GM21717 (cell line): ENCODE results near the gene UBTD1.
"Not testable (repeated sequence)": the region's sequence is repeated elsewhere in the genome, so short reads cannot be mapped to it uniquely, and the experiment has no call there.

ENCODE experiments used
- ATAC-seq: cut with Tn5 transposase; IDR thresholded peaks from one replicate; pipeline ENCODE4 v1.9.1; 2021; ENCODE audit warnings: mild to moderate bottlenecking, moderate library complexity; ENCODE audit not compliant: unreplicated experiment

UBTD1 gene

DNA sequence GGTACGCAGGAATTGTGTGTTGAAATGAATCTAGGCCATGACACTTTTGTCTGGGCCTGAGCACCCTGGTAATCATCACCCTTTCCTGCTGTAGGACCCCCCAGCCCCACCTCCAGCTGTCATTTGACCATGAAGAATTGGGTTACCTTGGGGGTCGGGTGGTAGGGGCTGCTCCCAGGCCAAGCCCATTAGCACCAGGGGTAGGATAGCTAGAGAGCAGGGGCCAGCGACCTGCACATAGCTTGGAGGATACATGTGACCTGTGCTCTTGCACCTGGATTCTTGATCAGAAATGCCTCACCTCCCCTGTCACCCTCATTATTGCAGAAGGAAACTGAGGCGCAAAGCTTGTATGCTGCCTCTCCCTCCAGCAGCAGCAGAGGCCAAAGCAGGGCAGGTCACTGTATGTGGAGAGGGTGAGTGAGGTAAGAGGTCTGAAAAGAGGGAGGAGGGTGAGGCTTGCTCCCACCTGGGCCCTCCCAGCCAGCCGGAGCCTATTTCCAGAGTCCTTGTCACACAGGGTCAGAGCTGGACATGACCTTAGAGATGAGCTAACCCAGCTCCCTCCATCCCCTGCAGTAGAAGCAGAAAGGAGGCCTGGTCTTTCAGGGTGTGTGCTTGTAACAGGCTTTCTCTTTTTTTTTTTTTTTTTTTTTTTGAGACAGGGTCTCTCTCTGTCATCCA, 38.6 kb downstream of the UBTD1 start:
- no peak for ATAC-seq

DNA sequence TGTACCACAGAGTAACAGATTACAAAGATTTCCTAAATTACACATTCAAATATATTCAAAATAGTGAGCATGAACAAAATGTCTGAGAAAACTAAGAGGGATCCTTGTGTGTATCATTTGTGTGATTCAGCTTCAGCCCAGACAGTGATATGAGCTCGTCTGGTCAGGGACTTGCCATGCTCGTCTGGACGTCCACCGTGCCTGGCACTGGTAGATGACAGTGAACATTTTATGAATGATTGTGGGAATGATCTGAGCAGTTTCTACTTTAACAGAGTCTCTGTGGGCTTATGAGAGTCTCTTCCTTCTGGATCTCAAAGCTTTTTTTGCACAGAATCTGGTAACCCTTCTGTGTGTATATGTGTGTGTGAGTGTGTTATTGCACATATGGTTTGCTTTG, 39.7 kb downstream of the UBTD1 start:
- ATAC-seq: no peak

DNA sequence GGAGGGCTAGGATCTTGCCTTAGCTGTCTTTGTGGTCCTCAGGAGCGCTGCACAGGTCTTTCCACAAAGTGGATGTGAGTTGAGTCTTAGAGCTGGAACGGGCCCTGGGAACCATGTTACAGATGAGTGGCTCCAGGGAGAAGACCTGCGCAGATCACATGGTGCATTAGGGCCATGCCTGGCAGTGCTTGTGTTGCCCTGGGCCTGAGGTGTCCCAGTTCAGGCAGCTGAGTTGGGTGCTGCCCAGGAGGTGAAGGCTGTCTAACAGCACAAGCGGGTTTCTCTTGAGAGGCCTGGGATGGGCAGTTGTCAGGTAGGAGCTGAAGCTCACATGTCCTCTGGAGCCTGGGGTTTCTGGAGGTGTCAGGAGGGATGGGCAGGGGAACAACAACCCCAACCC, 40.1 kb downstream of the UBTD1 start:
- ATAC-seq: no peak

DNA sequence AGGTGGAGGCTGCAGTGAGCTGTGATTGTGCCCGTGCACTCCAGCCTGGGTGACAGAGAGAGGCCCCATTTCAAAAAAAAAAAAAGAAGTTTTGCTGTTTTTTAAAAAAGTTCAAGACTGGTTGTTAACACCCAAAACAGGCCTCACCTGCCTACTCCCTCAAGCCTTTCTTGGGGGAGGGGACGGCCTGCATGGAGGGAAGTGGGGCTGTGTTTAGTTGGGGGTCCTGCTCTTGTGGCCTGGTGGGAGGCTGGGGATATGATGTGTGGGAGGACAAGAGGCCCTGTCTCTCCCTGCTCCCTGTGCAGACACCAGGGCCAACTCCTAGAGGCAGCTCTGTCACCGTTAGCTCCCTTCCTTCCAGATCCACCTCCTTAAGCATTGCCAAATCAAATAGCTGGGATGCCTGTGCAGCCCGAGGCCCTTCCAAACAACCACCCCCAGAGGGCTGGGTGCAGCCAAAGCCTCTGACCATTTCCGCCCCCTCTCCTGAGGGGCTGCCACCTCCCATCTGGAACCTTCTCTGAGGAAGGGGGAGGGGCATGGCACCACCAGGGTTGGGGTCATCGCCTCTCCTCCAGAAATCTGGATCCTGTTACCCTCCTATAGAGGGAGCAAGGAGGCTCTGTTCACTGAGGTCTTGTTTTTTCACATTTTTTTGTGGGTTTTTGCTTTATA, 40.9 kb downstream of the UBTD1 start:
- no peak for ATAC-seq

- ATAC-seq: no peak
These were observed 42.2 kb downstream of the UBTD1 start for GRCh38 chr10:97540669-97541500.

DNA sequence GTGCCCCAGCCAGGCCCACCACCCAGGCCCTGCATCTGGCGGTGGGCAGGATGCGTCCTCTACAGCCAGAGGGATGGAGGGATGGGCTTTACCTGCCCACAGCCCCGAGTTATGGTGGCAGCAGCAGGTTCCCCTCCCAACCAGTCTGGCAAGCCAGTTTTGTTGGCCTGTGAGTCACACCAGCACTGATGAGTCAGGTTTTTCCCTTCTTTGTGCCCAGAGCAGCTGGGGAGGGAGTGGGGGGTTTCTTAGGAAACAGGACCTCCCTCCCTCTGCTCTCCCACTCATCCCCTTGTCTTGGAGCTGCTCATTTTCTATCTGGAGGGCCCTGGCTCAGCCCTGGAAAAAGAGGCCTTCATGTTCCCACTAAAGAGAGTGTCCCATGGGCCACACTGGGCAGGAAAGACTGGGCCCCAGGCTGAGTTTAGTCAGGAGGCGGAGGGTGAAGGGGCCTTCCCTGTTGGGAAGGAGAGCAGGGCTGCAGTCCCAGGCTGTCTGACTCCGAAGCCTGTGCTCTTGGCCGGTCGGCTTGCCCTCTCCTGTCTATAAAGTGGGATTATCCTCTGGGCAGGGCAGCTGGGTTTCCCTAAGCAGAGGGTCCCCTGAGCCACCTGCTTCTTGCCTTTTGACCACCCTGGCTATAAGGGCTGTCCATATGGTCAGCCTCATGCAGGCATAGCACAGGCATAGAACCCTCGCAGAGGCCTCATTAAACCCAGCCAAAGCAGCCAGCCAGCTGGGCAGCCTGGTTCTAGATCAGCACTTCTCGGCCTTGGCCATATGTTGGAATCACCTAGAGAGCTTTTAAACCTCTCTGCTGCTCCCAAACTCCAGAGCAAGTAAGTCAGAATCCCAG, 43.7 kb downstream of the UBTD1 start:
- no peak for ATAC-seq

GRCh38 chr10:97543025-97543546, 44.4 kb downstream of the UBTD1 start:
- no peak for ATAC-seq

- ATAC-seq: no peak
These were observed 47.9 kb downstream of the UBTD1 start for GRCh38 chr10:97546456-97547270.

- ATAC-seq: no peak
These were observed 48.5 kb downstream of the UBTD1 start for GRCh38 chr10:97547271-97547600.

DNA sequence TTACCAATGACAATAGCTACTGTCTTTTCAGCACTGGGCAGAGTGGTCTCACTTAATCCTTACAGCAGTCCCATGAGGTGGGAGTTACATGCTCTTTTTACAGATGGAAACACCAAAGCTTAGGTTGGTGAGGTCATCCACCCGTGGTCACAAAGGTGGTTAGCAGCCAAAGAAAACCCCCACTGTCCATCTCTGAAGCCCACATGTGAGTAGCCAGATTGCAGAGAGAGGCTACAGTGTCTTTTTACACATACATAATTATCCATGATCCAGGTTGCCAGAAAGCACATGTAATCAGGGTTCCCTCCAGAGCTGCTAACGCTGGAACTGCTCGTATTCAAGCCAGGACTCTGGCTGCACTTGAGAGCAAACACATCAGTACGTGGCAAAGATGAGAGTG, 49.2 kb downstream of the UBTD1 start:
- no peak for ATAC-seq

DNA sequence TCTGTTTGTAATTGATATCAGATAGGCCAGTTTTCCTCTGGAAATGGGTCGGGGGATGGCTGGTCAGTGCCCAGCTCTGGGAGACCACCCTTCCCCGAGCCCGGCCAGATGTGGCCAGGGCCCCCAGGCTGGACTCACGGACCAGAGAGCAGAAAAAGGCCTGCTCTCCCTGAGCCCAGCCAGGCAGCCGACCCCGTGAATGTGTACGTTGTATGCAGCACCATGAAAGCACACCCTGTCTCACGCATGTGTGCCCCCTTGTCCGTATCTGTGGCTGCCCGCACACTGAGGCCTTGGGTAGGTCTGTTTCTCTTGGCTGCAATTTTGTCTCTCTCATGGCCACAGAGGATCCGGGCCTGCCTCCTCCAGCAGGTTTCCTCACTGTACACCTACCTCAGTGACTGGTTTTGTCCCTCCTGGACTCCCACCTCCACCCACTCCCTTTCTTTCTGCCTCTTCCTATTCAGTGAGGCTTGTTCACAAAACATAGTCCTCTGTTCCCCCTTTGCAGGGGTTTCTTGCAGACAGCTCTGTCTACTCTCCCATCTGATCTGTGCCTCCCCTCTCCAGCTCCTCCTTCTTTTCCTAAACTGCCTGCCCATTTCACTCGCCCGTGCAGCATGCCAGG, 50.2 kb downstream of the UBTD1 start:
- ATAC-seq: no peak

DNA sequence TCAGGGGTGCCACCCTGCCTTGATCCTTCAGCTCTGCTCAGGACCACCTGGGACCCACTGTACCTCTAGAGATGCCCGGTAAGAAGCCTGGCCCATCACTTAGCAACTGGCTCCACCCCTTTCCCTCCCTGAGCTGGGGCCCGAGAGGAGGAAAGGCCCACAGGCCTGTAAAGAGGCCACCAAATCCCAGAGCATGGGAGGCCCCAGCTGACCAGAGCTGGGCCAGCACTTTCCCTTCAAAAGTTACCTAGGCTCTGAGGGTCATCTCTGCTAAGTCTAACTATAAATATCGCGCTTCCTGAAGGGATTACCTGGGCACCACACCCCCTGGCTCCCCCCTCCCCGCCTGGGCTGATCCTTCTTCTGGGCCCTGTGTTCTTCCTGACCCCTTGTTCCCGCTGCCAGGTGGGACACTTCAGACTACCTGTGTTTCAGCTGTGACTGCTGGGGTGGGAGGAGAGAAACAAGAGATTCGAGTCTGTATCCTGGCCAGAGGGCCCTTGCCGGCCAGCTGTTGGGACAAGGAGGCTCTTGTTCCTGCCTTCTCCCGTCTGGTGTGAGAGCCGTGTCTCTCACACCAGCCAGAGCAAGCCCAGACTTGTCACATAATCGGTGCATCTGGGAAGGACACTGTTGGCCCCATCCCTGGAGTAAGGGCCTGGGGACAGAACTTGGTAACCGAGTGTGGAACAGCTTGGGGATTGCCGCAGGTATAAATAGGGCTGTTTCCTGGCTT, 51.0 kb downstream of the UBTD1 start:
- no peak for ATAC-seq

GRCh38 chr10:97550336-97551149, 51.8 kb downstream of the UBTD1 start:
- no peak for ATAC-seq

DNA sequence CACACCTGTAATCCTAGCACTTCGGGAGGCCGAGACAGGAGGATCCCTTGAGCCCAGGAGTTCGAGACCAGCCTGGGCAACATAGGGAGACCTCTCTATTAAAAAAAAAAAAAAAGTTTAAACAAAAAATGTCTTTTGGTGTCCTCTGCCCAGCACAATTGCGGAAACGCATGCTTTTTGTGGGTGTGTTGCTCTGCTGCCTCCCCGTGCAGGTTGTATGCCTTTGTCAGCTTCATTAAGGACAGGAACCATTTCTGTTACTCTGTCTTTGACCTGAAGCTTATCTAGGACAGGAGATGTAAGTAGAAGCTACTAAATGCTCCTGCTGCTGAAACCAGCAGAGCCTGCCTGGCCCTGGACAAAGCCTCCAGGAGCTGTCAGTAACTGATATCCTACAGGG, 52.5 kb downstream of the UBTD1 start:
- ATAC-seq: no peak

GRCh38 chr10:97553575-97554031, 54.9 kb downstream of the UBTD1 start:
- no peak for ATAC-seq

DNA sequence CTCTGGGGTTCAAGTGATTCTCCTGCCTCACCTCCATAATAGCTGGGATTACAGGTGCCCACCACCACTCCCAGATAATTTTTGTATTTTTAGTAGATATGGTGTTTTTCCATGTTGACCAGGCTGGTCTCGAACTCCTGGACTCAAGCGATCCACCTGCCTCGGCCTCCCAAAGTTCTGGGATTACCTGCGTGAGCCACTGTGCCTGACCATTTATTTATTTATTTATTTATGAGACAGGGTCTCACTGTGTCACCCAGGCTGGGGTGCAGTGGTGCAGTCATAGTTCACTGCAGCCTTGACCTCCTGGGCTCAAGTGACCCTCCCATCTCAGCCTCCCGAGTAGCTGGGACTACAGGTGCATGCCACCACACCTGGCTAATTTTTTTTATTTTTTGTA, 55.6 kb downstream of the UBTD1 start:
- ATAC-seq: not testable (repeated sequence)

DNA sequence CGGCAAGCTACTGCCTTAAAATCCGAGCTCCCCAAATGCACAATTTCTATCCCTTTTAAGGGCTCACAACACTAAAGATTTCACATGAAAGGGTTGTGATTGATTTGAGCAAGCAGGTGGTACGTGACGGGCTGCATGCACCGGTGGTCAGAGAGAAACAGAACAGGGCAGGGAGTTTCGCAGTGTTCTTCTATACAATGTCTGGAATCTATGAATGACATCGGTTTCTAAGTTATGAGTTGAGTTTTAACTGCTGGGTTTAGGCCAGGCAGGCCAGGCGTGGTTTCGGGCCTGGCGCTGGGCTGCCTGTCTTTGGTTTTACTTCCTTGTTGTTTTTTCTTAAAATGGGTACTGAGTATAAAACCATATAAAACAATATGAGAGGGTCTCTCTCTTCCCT, 56.8 kb downstream of the UBTD1 start:
- not testable (repeated sequence) for ATAC-seq
